Activated CD4-positive, alpha-beta T cell treated with anti-CD3 and anti-CD28 coated beads for 4 hours (primary cell): Measurements from ENCODE around the gene ANKRD2.
A peak's percentile ranks its signal among the peaks of the same experiment; 100 is the strongest.
"Not testable (repeated sequence)": the region's sequence is repeated elsewhere in the genome, so short reads cannot be mapped to it uniquely, and the experiment has no call there.

Experiments
- DNase-seq, 2 donors: peaks; one replicate each; pipeline ENCODE4 v3.0.0-alpha.2; 2020

The ANKRD2 gene

DNA sequence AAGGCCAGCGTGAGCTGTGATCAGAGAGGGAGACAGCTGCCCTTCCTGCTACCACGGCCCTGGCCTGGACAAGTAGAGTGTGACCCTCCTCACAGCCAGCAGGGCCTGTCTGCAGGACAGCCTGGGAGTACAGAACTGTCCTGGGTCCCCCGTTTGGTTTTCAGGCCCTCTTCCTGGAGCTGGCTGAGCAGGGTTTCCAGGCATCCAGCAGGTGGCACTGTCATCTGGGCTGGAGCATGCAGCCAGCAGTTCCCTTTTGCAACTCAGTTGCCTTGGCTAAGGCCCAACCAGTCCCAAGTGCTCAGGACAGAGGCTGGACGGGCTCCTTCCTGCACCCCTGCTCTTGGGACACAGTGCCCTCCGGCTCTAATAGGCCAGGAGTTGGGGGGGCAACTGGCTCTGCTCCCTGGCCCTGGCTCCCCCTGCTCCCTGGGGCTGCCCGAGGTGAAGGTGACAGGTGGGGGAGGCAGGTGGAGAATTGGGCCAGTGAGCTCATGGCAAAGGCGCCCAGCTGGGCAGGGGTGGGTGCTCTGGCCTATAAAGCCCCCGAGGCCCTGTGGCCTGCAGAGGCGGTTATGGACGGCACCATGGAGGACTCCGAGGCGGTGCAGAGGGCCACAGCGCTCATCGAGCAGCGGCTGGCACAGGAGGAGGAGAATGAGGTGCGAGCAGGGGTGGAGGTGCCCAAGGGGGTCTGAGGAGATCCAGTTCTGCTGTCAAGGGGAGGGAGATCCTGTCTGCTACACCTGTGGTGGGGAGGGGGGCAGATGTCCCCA, at the start of gene ANKRD2:
Gene ANKRD2, plus strand, starts transcription at position 566 of the 776 bp plus-strand sequence. Its CDS starts 10 bp downstream, at position 576.
- peak; percentile 40 to 43 for DNase-seq

GRCh38 chr10:97522937-97523336, 49.6 kb upstream of the ANKRD2 start:
- no peak for DNase-seq

GRCh38 chr10:97525086-97525485, 47.5 kb upstream of the ANKRD2 start:
- DNase-seq: no peak

DNA sequence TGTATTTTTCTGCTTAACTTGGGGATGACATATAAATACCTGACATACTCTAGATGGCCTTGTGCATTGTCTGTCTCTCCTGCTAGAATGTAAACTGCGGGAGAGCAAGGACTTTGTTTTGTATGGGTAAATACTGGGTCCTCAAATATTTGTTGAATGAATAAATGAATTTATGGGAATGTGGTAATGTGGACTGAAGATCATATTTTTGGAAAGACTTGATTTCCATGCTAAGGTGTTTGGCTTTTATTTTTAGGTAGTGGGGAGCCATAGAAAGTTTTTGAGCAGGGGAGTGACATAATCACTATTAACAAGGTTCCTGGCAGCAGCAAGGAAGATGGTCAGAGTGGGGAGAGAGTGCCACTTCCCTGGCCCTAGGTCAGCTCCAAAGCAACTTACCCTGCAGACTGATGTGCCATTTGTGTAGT, 46.9 kb upstream of the ANKRD2 start:
- DNase-seq: no peak

DNA sequence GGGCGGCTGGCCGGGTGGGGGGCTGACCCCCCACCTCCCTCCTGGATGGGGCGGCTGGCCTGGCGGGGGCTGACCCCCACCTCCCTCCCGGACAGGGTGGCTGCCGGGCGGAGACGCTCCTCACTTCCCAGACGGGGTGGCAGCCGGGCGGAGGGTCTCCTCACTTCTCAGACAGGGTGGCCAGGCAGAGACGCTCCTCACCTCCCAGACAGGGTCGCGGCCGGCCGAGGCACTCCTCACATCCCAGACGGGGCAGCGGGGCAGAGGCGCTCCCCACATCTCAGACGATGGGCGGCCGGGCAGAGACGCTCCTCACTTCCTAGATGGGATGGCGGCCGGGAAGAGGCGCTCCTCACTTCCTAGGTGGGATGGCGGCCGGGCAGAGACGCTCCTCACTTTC, 43.7 kb upstream of the ANKRD2 start:
- DNase-seq: not testable (repeated sequence)

- no peak for DNase-seq
Observed at GRCh38 chr10:97529685-97530465, 42.7 kb upstream of the ANKRD2 start.

- DNase-seq: no peak
Observed at GRCh38 chr10:97531401-97531986, 41.1 kb upstream of the ANKRD2 start.

DNA sequence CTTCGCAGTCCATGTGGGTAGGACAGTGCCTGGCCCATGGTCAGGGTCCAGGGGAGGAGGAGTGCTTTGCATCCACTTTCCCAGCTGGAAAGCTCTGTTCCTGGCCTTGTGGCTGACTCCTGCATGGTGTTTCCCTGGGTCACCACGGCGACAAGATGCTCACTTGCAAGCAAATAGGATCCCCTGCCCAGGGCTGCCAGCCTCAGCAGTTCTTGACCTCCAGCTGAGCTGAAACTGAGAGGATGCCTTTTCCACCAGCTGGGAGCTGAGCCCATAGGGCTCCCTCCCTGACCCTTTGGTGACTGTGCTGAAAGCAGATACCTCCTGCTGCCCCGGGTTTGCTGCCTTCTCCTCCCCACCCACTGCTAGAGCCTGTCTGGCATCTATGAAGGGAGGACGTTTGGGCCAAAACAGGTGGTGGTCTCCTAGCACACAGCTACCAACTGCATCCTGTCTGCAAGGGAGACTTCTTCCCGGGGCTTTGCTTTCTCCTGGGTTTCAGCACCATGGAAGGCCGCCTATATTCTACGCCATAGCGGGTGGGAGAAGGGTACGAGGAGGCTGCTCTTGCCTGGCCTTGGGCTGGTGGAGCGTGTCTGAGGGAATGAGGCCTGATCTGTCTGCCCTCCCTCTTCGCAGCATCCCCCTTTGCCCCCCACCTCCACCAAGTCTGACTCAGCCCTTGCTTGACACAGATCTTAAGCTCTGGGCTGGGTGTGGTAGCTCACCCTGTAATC, 39.5 kb upstream of the ANKRD2 start:
- no peak for DNase-seq

- DNase-seq: no peak
Observed at GRCh38 chr10:97533888-97534287, 38.7 kb upstream of the ANKRD2 start.

- DNase-seq: peak in 1 of 2 donors; percentile 28
Observed at GRCh38 chr10:97534746-97535367, 37.7 kb upstream of the ANKRD2 start.

DNA sequence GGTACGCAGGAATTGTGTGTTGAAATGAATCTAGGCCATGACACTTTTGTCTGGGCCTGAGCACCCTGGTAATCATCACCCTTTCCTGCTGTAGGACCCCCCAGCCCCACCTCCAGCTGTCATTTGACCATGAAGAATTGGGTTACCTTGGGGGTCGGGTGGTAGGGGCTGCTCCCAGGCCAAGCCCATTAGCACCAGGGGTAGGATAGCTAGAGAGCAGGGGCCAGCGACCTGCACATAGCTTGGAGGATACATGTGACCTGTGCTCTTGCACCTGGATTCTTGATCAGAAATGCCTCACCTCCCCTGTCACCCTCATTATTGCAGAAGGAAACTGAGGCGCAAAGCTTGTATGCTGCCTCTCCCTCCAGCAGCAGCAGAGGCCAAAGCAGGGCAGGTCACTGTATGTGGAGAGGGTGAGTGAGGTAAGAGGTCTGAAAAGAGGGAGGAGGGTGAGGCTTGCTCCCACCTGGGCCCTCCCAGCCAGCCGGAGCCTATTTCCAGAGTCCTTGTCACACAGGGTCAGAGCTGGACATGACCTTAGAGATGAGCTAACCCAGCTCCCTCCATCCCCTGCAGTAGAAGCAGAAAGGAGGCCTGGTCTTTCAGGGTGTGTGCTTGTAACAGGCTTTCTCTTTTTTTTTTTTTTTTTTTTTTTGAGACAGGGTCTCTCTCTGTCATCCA, 35.3 kb upstream of the ANKRD2 start:
- no peak for DNase-seq

GRCh38 chr10:97538411-97538810, 34.2 kb upstream of the ANKRD2 start:
- DNase-seq: no peak

DNA sequence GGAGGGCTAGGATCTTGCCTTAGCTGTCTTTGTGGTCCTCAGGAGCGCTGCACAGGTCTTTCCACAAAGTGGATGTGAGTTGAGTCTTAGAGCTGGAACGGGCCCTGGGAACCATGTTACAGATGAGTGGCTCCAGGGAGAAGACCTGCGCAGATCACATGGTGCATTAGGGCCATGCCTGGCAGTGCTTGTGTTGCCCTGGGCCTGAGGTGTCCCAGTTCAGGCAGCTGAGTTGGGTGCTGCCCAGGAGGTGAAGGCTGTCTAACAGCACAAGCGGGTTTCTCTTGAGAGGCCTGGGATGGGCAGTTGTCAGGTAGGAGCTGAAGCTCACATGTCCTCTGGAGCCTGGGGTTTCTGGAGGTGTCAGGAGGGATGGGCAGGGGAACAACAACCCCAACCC, 33.7 kb upstream of the ANKRD2 start:
- DNase-seq: no peak

GRCh38 chr10:97539523-97540200, 32.9 kb upstream of the ANKRD2 start:
- no peak for DNase-seq

DNA sequence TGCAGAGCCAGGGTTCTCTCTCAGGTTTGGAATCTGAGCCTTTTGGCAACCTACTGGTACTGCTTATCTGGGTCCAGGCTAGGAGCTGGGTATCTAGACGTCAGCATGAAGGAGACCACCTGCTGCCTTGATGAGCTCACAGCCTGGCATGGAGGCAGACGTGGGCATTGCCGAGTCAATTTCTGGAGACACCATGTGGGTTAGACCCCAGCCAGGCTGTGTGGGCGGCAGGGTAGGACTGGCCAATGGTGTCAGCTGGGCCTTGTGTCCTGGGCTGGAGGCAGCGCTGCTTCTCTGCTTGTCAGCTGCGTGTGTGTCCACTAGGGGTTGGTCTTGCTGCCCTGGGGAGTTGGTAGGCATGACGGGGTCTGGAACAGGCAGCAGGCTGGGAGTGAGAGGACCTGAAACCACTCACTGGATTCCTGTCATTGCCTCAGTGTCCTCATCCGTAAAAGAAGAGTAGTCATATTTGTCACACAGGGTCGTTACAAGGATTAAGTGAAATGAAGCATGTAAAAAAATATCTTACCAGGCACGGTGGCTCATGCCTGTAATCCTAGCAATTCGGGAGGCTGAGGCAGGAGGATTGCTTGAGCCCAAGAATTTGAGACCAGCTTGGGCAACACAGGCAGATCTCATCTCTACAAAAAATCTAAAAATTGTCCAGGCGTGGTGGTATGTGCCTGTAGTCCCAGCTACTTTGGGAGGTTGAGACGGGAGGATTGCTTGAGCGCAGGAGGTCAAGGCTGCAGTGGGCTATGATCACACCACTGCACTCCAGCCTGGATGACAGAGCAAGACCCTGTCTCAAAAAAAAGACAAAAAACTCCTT, 31.7 kb upstream of the ANKRD2 start:
- DNase-seq: no peak

DNA sequence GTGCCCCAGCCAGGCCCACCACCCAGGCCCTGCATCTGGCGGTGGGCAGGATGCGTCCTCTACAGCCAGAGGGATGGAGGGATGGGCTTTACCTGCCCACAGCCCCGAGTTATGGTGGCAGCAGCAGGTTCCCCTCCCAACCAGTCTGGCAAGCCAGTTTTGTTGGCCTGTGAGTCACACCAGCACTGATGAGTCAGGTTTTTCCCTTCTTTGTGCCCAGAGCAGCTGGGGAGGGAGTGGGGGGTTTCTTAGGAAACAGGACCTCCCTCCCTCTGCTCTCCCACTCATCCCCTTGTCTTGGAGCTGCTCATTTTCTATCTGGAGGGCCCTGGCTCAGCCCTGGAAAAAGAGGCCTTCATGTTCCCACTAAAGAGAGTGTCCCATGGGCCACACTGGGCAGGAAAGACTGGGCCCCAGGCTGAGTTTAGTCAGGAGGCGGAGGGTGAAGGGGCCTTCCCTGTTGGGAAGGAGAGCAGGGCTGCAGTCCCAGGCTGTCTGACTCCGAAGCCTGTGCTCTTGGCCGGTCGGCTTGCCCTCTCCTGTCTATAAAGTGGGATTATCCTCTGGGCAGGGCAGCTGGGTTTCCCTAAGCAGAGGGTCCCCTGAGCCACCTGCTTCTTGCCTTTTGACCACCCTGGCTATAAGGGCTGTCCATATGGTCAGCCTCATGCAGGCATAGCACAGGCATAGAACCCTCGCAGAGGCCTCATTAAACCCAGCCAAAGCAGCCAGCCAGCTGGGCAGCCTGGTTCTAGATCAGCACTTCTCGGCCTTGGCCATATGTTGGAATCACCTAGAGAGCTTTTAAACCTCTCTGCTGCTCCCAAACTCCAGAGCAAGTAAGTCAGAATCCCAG, 30.2 kb upstream of the ANKRD2 start:
- DNase-seq: peak; percentile 44 to 49

- peak; percentile 42 to 56 for DNase-seq
Observed at GRCh38 chr10:97543025-97543546, 29.5 kb upstream of the ANKRD2 start.

DNA sequence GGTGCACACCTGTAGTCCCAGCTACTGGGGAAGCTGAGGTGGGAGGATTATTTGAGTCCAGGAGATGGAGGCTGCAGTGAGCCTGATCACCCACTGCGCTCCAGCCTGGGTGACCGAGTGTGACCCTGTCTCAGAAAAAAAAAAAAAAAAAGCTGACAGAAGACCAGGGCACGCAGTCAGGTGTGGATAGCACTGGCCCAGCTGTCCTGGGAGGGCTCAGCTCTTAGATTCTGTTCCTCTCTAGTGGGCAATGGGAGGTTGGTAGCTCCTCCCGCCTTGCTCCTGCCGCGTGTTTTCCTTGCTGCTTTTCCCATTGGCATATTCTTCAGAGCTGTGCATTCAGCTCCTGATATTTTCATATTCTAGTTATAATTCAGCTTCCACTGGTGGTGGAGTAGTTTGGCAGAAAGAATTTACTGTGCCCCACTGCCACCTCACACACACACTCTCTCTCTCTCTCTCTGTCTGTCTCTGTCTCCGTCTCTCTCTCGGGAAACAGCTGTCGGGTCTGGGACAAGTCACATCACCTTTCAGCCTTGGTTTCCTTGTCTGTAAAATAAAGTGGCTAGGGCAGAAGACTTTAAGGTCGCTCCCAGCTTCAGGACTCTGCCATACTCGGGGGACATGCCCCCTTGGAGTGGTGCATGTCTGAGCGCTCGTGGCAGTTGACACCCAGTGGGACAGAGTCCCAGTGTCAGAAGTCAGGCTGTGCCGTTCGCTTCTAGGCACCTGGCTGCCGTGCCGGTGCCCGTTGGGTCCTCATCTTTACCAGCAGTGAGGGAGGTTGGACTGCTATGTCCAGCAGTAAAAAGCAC, 25.9 kb upstream of the ANKRD2 start:
- no peak for DNase-seq
